T-helper 17 cell (primary cell): ENCODE data around the gene RPS5. TPM values are rescaled to one million over a fixed set of nuclear protein-coding genes. Genes with fewer than 3 reads are reported as not detected.
"Not testable (repeated sequence)": the region's sequence is repeated elsewhere in the genome, so short reads cannot be mapped to it uniquely, and the experiment has no call there.

Experiments
- ATAC-seq: fragments of 150-1000 bp; cut with Tn5 transposase; 2 replicates; pipeline ENCODE4 v1.10.0; 2021; ENCODE audit warnings: mild to moderate bottlenecking, moderate library complexity
- DNase-seq, 3 donors: peaks; one replicate each; pipeline versions ENCODE4 v3.0.0 to v3.0.0-alpha.2; 2020 to 2021
- H3K9me3 ChIP-seq: one replicate; pipeline ENCODE4 v1.7.0; 2013; ENCODE audit warnings: low read length, mild to moderate bottlenecking; ENCODE audit not compliant: control insufficient read depth, poor library complexity, severe bottlenecking
- H3K27ac Mint-ChIP-seq: one replicate; pipeline ENCODE4 v1.8.0; 2022; ENCODE audit warnings: mild to moderate bottlenecking, moderate library complexity, mixed read lengths
- H3K27me3 Mint-ChIP-seq: one replicate; pipeline ENCODE4 v1.8.0; 2022; ENCODE audit warnings: mixed read lengths
- H3K36me3 Mint-ChIP-seq: one replicate; pipeline ENCODE4 v1.8.0; 2022; ENCODE audit warnings: low read depth, mixed read lengths
- H3K4me1 Mint-ChIP-seq: one replicate; pipeline ENCODE4 v1.8.0; 2022; ENCODE audit warnings: mild to moderate bottlenecking, mixed read lengths
- H3K4me3 Mint-ChIP-seq: one replicate; pipeline ENCODE4 v1.8.0; 2022; ENCODE audit warnings: mild to moderate bottlenecking, moderate library complexity, mixed read lengths
- total RNA-seq, 4 donors: library from RNA in 2 of 4; stranded (reverse) in 2 of 4; gene quantifications; one replicate each; pipeline ENCODE4 v1.2.3 and lab custom pipeline; 2022 to 2026

RPS5 gene
- total RNA-seq, result 1,000 to 10,000 TPM; 1,065 to 1,239 TPM
- total RNA-seq (lab: John Stamatoyannopoulos, UW), result 464 to 487 reads per million in 2 donors

DNA sequence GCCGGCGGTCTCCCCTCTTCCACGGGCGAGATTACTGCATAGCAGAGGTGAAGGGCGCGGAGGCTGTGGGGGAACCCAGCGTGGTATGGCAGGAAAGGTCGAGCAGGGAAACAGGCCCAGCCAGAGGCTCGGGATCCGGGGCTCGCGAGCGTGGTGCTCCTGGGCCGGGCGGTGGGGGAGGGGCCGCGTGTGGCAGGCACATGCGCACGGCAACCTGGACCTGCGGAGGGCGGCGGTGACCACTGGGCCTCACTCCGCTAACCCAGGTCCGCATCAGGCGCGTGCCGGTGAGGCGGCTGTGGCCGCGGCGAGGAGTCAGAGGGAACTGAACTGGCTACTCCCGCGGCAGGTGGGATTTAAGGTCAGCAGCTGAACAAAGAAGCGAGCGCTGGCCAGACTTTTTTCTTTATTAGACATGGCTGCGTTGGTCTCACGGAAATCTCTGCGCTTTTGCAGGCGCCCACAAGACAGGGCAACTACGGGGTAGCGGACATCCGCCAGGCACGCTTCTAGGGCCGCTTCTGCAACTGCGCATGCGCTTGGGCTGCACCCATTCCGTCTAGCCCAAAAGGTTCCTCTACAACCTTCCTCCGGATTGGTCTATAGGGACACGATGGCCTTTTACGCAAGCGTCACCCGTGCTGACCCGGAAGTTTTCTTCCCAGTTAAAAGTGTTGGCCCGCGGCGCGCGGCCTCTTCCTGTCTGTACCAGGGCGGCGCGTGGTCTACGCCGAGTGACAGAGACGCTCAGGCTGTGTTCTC is at the start of gene RPS5:
RPS5 (plus strand) TSS at position 694 of the 762 bp plus-strand sequence. CDS start 869 bp downstream, outside the sequence.
- peak within 1 kb of the TSS; percentile 90 for H3K4me3 Mint-ChIP-seq
- ATAC-seq (peak; percentile 92), DNase-seq (peak; percentile 89 to 93 (median 90))
- peaks cover 27% of the 10 kb centered on the region for H3K4me1 Mint-ChIP-seq
- H3K36me3 Mint-ChIP-seq, result peaks cover 2% of the 10 kb centered on the region
- no peaks in the 10 kb centered on the region for H3K27me3 Mint-ChIP-seq
- H3K9me3 ChIP-seq, result no peaks in the 10 kb centered on the region
- H3K27ac Mint-ChIP-seq, result peak within 1 kb of the TSS; percentile 95

DNA sequence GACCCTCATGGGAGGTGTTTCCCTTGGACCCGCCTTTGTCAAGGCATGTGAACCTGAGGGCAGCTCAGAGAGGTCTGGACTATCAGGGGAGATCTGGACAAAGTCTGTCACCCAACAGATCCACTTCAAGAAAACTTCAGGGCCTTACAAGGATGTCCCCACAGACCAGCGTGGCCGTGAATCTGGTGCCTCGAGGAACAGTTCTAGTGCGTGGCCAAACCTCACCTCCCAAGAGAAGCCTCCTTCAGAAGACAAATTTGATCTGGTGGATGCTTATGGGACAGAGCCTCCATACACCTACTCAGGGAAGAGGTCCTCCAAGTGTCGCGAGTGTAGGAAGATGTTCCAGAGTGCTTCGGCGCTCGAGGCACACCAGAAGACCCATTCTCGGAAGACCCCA is 48.7 kb upstream of the RPS5 start:
- no peaks in the 10 kb centered on the region for H3K27me3 Mint-ChIP-seq
- peaks cover 9% of the 10 kb centered on the region for H3K36me3 Mint-ChIP-seq
- ATAC-seq (no peak), DNase-seq (no peak)
- peaks cover 4% of the 10 kb centered on the region for H3K4me1 Mint-ChIP-seq
- no peaks in the 10 kb centered on the region for H3K9me3 ChIP-seq
- H3K27ac Mint-ChIP-seq, result no peak overlapping the region
- H3K4me3 Mint-ChIP-seq, result no peak overlapping the region

DNA sequence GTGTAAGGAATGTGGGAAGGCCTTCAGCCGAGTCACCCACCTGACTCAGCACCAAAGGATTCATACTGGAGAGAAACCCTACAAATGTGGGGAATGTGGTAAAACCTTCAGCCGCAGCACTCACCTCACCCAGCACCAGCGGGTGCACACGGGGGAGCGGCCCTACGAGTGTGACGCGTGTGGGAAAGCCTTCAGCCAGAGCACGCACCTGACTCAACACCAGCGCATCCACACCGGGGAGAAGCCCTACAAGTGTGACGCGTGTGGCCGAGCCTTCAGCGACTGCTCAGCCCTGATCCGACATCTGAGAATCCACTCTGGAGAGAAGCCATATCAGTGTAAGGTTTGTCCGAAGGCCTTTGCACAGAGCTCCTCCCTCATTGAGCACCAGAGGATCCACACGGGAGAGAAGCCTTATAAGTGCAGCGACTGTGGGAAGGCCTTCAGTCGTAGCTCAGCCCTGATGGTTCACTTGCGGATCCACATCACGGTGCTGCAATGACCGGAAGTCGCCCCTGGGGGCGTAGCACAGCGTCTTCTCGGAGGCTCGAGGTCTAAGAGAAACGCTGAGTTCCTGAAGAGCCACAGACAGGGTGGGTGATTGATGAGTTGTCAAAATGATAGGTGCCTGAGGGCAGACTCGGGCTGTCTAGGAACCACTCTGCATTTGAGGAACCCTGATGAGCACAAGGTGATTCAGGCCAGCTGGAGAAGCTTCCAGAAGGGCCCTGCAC is 48.1 kb upstream of the RPS5 start:
- H3K9me3 ChIP-seq, result no peaks in the 10 kb centered on the region
- no peak overlapping the region for H3K27ac Mint-ChIP-seq
- no peaks in the 10 kb centered on the region for H3K27me3 Mint-ChIP-seq
- no peak overlapping the region for H3K4me3 Mint-ChIP-seq
- peaks cover 9% of the 10 kb centered on the region for H3K36me3 Mint-ChIP-seq
- no peak for DNase-seq
- ATAC-seq, result no peak
- H3K4me1 Mint-ChIP-seq, result peaks cover 4% of the 10 kb centered on the region

DNA sequence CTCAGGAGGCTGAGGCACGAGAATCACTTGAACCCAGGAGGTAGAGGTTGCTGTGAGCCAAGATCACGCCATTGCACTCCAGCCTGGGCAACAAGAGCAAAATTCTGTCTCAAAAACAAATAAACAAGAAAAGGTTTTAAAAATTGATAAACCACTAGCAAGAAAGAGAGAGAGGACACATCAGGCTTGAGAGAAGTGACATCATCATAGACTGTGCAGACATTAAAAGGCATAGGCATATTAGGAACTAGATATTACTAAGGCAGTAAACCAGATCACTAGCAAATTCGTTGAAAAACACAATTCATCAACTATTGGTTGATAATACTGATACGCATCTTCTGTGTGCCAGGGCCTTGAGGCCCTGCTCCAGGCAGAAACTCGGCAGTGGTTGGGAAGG is 41.5 kb upstream of the RPS5 start:
- DNase-seq (no peak), ATAC-seq (no peak)
- peak overlapping the region; percentile 39 for H3K27ac Mint-ChIP-seq
- peak overlapping the region; percentile 91 for H3K4me3 Mint-ChIP-seq
- no peaks in the 10 kb centered on the region for H3K27me3 Mint-ChIP-seq
- no peaks in the 10 kb centered on the region for H3K9me3 ChIP-seq
- H3K36me3 Mint-ChIP-seq, result peaks cover 10% of the 10 kb centered on the region
- peaks cover 15% of the 10 kb centered on the region for H3K4me1 Mint-ChIP-seq

DNA sequence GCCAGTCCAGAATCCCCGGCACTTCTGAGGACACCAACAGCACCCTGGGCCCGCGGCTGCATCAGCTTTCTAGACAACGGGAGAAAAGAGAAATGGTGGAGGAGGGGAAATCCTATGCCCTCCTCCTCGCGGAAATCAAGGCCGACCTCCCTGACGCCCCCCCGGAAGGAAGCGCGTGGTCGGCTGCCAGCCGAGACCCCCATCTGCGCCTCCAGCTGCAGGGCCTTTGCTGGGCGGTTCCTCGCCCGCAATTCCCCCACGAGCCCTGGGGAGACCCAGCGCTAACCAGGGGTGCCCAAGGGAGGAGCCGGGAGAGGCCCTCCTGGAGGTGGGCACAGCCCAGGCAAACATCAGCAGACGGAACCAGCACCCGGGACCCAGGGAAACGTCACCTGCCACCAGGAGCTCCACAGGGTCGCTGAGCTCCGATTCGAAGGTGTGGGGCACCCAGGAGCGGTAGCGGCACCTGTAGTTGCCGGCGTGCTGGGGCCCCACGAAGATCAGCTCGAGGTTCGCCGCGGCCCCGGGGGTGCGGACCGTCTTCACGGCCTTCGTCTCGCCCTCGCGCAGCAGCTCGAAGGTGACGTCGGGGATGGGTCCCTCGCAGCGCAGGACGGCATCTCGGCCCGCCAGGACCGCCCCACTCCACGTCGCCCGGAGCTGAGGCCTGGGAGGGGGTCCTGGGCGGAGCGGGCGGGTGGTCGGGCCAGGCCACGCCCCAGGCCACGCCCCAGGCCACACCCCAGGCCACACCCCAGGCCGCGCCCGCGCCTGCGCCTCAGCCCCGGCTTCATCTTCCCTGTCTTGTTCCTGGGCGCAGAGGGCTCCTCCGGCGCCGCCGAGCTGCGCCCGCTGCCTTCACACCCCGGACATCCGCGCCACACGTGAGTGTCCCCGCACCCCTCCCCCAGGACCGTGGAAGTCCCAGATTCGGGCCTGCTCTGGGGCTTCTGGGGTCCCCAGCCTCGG is 39.8 kb upstream of the RPS5 start:
- ATAC-seq (peak; percentile 94), DNase-seq (peak; percentile 56 to 63 (median 63))
- Mint-ChIP-seq H3K36me3 (peaks cover 6% of the 10 kb centered on the region), H3K4me3 (peak overlapping the region; percentile 91), H3K27me3 (no peaks in the 10 kb centered on the region), H3K27ac (peak overlapping the region; percentile 85), H3K4me1 (peaks cover 15% of the 10 kb centered on the region)
- H3K9me3 ChIP-seq, result no peaks in the 10 kb centered on the region

DNA sequence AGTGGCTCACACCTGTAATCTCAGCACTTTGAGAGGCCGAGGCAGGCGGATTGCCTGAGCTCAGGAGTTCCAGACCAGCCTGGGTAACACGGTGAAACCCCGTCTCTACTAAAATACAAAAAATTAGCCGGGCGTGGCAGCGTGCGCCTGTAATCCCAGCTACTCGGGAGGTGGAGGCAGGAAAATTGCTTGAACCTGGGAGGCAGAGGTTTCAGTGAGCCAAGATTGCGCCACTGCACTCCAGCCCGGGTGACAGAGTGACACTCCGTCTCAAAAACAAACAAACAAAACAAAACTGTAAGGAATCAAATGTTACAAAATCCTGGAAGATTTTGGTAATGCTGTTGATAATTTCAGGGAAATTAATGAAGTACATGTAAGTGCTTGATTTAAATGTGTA is 39.0 kb upstream of the RPS5 start:
- not testable (repeated sequence) for H3K9me3 ChIP-seq, H3K27me3 Mint-ChIP-seq, H3K36me3 Mint-ChIP-seq, DNase-seq
- H3K4me1 Mint-ChIP-seq, result peaks cover 15% of the 10 kb centered on the region
- ATAC-seq, result peak; percentile 12
- H3K27ac Mint-ChIP-seq, result peak overlapping the region; percentile 85
- H3K4me3 Mint-ChIP-seq, result peak overlapping the region; percentile 91

DNA sequence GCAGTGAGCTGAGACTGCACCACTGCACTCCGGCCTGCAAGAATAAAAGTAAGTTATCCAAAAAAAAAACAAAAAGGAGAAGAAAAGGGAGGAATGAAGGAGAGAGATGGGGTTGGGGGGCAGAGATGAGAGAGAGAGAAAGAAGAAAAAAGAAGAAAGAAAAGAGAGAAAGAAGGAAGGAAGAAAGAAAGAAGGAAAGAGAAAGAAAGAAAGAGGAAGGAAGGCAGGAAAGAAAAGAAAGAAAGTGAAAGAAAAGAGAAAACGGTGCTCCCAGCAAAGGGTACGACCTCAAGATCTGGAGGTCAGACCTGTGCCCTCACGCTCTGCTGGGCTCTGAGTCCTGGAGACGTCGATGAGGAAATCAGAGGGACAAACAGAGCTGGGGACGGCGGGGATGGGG is 37.5 kb upstream of the RPS5 start:
- H3K27me3 Mint-ChIP-seq, result no peaks in the 10 kb centered on the region
- no peaks in the 10 kb centered on the region for H3K9me3 ChIP-seq
- H3K4me3 Mint-ChIP-seq, result peak overlapping the region; percentile 53
- ATAC-seq (no peak), DNase-seq (no peak)
- H3K4me1 Mint-ChIP-seq, result peaks cover 15% of the 10 kb centered on the region
- H3K27ac Mint-ChIP-seq, result no peak overlapping the region
- H3K36me3 Mint-ChIP-seq, result peaks cover 4% of the 10 kb centered on the region

DNA sequence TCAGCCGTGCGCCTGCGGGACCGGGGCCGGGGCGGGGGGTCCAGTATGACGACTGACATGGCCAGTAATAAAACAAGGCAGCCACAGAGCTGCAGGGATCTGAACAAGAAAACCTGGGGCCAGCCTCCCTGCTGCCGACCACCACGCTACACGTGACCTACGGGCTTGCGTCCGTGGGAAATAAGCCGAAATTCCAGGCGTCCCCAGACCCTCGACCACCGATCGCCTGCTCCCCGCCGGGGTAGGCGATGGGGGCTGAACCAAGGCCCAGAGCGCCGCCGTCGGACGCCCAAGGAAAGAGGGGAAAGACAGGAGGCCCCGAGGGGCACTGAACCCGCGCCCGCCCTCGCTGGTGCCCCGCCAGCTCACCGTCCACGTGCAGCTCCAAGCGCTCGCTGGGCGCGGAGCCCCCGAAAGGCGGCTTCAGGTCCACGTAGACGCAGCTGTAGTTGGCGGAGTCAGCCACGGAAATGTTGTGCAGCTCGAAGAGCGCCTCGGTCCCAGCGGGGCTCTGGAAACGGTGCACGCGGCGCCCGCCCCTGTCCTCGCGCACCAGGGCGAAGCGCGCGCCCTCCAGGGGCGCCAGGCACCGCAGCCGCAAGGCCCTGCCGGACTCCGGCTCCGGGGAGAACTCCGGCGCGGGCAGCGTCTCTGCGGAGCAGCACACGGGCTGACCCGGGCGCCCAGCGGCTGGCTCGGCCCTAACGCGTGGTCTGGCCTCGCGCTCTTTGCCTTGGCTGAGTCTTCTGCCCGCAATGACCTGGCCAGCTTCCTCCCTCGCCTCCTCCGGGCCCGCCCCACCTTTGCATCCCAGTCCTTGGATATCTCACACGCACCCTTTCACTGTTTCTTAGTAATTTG is 36.8 kb upstream of the RPS5 start:
- ATAC-seq (no peak), DNase-seq (no peak)
- Mint-ChIP-seq H3K4me1 (peaks cover 15% of the 10 kb centered on the region), H3K27ac (no peak overlapping the region), H3K4me3 (peak overlapping the region; percentile 53), H3K27me3 (no peaks in the 10 kb centered on the region), H3K36me3 (peaks cover 4% of the 10 kb centered on the region)
- no peaks in the 10 kb centered on the region for H3K9me3 ChIP-seq

DNA sequence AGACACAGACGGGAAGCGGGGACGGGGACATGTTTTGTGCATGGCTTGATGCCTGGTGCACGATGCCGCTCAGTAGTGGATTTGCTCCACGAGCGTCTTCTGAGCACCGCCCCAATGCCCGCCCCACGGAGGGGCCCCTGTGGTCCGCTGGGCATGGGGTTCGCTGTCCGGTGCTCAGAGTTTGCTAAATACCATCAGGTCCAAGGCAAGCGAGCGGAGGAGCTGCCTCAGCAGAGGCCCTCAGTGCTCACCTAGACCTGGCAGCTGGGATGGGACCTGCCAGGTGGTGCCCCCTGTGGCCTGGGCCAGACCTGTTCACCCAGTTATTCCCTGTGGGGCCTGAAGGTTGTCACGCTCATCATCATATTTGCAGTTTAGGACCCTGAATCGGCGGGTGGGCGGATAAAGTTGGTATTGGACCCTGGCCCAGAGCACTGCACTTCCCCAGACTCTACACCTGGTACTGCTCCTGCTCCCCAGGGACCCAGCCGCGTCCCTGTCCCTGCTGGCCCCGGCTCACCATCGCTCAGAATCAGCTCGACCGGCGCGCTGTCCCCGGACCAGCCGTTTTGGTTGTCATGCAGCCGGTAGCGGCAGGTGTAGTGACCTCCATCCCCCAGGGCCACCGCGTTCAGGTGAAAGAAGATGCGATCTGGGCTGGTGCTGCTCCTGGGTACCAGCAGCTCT is 36.1 kb upstream of the RPS5 start:
- no peaks in the 10 kb centered on the region for H3K9me3 ChIP-seq
- H3K36me3 Mint-ChIP-seq, result peaks cover 4% of the 10 kb centered on the region
- H3K4me3 Mint-ChIP-seq, result no peak overlapping the region
- no peak overlapping the region for H3K27ac Mint-ChIP-seq
- no peak for ATAC-seq
- peaks cover 9% of the 10 kb centered on the region for H3K4me1 Mint-ChIP-seq
- H3K27me3 Mint-ChIP-seq, result no peaks in the 10 kb centered on the region
- DNase-seq, result no peak

DNA sequence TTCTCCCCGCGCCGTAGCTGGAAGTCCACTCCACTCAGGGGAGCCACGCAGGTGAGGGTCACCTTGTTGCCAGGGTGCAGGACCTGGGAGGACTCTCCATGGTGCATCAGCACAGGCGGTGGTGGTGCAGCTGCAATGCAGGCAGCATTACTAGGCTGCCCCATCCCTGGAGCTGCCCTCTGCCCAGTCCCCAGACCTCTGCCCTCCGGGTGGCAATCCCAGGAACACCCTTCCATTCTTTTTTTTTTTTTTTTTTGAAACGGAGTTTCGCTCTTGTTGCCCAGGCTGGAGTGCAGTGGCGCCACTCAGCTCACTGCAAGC is 35.6 kb upstream of the RPS5 start:
- peaks cover 4% of the 10 kb centered on the region for H3K36me3 Mint-ChIP-seq
- no peak overlapping the region for H3K4me3 Mint-ChIP-seq
- H3K27ac Mint-ChIP-seq, result no peak overlapping the region

DNA sequence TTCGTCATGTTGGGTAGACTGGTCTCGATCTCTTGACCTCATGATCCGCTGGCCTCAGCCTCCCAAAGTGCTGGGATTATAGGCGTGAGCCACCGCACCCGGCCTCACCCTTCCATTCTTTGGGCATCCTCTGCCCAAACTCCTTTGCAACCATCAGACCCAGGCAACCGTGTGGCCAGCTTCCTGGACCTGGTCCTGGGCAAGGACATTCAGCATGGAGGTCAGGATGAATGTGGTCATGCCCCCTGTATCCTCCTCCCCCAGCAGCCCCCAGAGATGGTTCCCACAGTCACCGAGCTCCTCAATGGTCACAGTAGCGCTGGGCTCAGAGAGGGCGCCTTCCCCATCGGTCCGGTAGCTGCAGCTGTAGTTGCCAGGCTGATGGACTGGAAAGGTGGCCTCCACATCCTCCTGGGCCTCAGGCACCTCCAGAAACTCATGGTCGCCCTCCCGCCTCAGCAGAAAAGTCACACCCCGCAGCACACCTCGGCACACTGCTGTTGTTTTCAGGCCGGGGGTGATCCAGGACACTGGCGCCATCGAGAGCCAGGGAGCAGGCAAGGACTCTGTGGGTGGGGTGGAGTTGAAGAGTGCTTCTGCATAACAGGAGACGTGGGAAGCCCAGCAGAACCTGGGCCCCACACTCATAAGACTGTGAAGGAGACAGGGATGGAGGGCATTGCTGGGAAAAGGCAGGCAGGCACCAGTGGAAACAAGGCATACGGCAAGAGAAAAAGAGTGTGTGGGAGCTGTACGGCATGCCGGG is 34.9 kb upstream of the RPS5 start:
- ATAC-seq, result no peak
- DNase-seq, result no peak
- no peaks in the 10 kb centered on the region for H3K9me3 ChIP-seq
- Mint-ChIP-seq H3K36me3 (peaks cover 4% of the 10 kb centered on the region), H3K4me1 (peaks cover 6% of the 10 kb centered on the region), H3K27me3 (no peaks in the 10 kb centered on the region), H3K27ac (no peak overlapping the region), H3K4me3 (no peak overlapping the region)

More for the DNA sequence above, 35.6 kb upstream of the RPS5 start:
- Mint-ChIP-seq H3K27me3 (no peaks in the 10 kb centered on the region), H3K4me1 (peaks cover 9% of the 10 kb centered on the region)
- DNase-seq, result no peak
- no peaks in the 10 kb centered on the region for H3K9me3 ChIP-seq
- no peak for ATAC-seq
